Sigmoid colon (tissue), 4 donors: ENCODE results near the gene PDXDC1.
"Not testable (repeated sequence)": the region's sequence is repeated elsewhere in the genome, so short reads cannot be mapped to it uniquely, and the experiment has no call there.

ENCODE experiments used
- EP300 ChIP-seq, 4 donors: sonication (generic); formaldehyde crosslinking; IDR thresholded peaks; one replicate each; pipeline ENCODE4 v1.6.1; 2017; ENCODE audit warnings: antibody characterized with exemption in 4 of 4
- POLR2AphosphoS5 ChIP-seq, 4 donors: sonication (generic); formaldehyde crosslinking; IDR thresholded peaks; one replicate each; pipeline ENCODE4 v1.6.1; 2017; ENCODE audit warnings: antibody characterized with exemption in 4 of 4
- TF ChIP-seq, protein P1 (sequence below), 4 experiments: fragments of 450-650 bp in 3 of 4; fragments of 200-600 bp in 1 of 4; IDR thresholded peaks; one replicate each; pipeline ENCODE4 v1.5.1; 2016 to 2019; ENCODE audit warnings: antibody characterized with exemption in 4 of 4, mild to moderate bottlenecking in 3 of 4, moderate library complexity in 2 of 4

DNA sequence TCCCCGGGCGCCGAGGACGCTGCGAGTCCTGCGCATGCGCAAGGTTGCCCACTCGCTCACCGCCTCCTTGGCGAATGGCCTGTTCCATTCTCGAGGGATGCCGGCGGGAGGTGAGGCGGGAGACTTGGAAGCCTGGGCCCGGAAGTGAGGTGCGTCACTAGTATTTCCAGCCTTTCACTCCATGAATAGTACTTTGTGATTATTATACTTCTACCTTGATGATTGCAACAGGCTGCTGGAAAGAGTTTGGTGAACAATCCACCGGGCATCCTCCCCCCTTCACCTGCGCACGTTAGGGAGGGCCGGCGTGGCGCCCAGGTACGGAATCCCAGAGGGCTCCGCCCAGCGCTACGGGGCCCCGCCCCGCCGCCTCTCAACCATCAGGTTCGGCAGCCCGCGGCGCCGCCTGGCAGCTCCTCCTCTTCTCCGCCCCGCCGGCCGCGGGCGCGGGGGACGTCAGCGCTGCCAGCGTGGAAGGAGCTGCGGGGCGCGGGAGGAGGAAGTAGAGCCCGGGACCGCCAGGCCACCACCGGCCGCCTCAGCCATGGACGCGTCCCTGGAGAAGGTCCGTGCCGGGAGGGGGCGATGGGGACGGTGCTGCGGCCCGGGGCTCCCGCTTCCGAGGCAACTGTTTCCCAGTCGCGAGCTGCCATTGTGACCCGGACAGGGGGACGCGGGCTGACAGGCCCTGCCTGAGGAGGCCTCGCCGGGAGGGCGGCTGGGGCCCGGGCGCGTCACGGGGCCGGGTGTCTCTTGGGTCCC, at the start of gene PDXDC1:
- not testable (repeated sequence) for TF ChIP-seq EP300 (IDR thresholded peaks at IDR 0.05)
- TF ChIP-seq, protein P1, sequence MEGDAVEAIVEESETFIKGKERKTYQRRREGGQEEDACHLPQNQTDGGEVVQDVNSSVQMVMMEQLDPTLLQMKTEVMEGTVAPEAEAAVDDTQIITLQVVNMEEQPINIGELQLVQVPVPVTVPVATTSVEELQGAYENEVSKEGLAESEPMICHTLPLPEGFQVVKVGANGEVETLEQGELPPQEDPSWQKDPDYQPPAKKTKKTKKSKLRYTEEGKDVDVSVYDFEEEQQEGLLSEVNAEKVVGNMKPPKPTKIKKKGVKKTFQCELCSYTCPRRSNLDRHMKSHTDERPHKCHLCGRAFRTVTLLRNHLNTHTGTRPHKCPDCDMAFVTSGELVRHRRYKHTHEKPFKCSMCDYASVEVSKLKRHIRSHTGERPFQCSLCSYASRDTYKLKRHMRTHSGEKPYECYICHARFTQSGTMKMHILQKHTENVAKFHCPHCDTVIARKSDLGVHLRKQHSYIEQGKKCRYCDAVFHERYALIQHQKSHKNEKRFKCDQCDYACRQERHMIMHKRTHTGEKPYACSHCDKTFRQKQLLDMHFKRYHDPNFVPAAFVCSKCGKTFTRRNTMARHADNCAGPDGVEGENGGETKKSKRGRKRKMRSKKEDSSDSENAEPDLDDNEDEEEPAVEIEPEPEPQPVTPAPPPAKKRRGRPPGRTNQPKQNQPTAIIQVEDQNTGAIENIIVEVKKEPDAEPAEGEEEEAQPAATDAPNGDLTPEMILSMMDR (IDR thresholded peaks at IDR 0.05): not testable (repeated sequence)
- peak; percentile 42 to 93 (median 69) for TF ChIP-seq POLR2AphosphoS5 (IDR thresholded peaks at IDR 0.05)
